Measurements from ENCODE around the gene GAK.
"Not testable (repeated sequence)": the region's sequence is repeated elsewhere in the genome, so short reads cannot be mapped to it uniquely, and the experiment has no call there.

The GAK gene

GRCh38 chr4:926538-926937 lies 5.6 kb downstream of the GAK start:
- peak; percentile 64 for DNase-seq (ENCODE audit: low spot score)

GRCh38 chr4:925771-926500 lies 6.2 kb downstream of the GAK start:
- no peak for DNase-seq (ENCODE audit: low spot score)

- DNase-seq (ENCODE audit: low spot score) = no peak
Observed at GRCh38 chr4:925171-925570, 6.9 kb downstream of the GAK start.

GRCh38 chr4:924107-925096 lies 7.7 kb downstream of the GAK start:
- DNase-seq (ENCODE audit: low spot score) = peak; percentile 43

- peak; percentile 85 for DNase-seq (ENCODE audit: low spot score)
Observed at GRCh38 chr4:921830-922331, 10.2 kb downstream of the GAK start.

- DNase-seq (ENCODE audit: low spot score) = not testable (repeated sequence)
Observed at GRCh38 chr4:919004-919680, 13.0 kb downstream of the GAK start.

- DNase-seq (ENCODE audit: low spot score) = not testable (repeated sequence)
Observed at GRCh38 chr4:918591-918990, 13.5 kb downstream of the GAK start.

GRCh38 chr4:917992-918391 lies 14.1 kb downstream of the GAK start:
- DNase-seq (ENCODE audit: low spot score) = no peak

- DNase-seq (ENCODE audit: low spot score) = no peak
Observed at GRCh38 chr4:917466-917865, 14.7 kb downstream of the GAK start.

- peak; percentile 23 for DNase-seq (ENCODE audit: low spot score)
Observed at GRCh38 chr4:915595-915994, 16.5 kb downstream of the GAK start.

GRCh38 chr4:915041-915474 lies 17.1 kb downstream of the GAK start:
- DNase-seq (ENCODE audit: low spot score) = peak; percentile 27

GRCh38 chr4:914531-914930 lies 17.6 kb downstream of the GAK start:
- no peak for DNase-seq (ENCODE audit: low spot score)

- DNase-seq (ENCODE audit: low spot score) = no peak
Observed at GRCh38 chr4:913280-913618, 18.9 kb downstream of the GAK start.

- DNase-seq (ENCODE audit: low spot score) = no peak
Observed at GRCh38 chr4:912548-913279, 19.4 kb downstream of the GAK start.

GRCh38 chr4:911871-912490 lies 20.1 kb downstream of the GAK start:
- no peak for DNase-seq (ENCODE audit: low spot score)

- no peak for DNase-seq (ENCODE audit: low spot score)
Observed at GRCh38 chr4:911221-911751, 20.8 kb downstream of the GAK start.

GRCh38 chr4:910366-911091 lies 21.6 kb downstream of the GAK start:
- DNase-seq (ENCODE audit: low spot score) = no peak

GRCh38 chr4:909821-910220 lies 22.3 kb downstream of the GAK start:
- DNase-seq (ENCODE audit: low spot score) = no peak

GRCh38 chr4:909131-909571 lies 23.0 kb downstream of the GAK start:
- DNase-seq (ENCODE audit: low spot score) = no peak
